Loucy (cell line): Measurements from ENCODE around the gene VSTM2L.

Experiments used
- H2AFZ ChIP-seq: fragments of 200-600 bp; sonication (generic); 2 replicates; pipeline ENCODE4 v1.6.0; 2016; ENCODE audit warnings: antibody characterized with exemption, mild to moderate bottlenecking, low read length, moderate library complexity
- H3F3A ChIP-seq: fragments of 200-600 bp; 2 replicates; pipeline ENCODE4 v1.6.0; 2016; ENCODE audit warnings: antibody characterized with exemption, low read depth, mild to moderate bottlenecking
- H3K27me3 ChIP-seq: fragments of 200-600 bp; sonication (generic); 2 replicates; pipeline ENCODE4 v1.6.1; 2014; ENCODE audit warnings: low read length, mild to moderate bottlenecking; ENCODE audit not compliant: insufficient read depth, poor library complexity, severe bottlenecking
- H3K36me3 ChIP-seq: fragments of 200-600 bp; sonication (generic); 2 replicates; pipeline ENCODE4 v1.6.1; 2016; ENCODE audit warnings: low read length; ENCODE audit not compliant: insufficient read depth
- H3K4me1 ChIP-seq: fragments of 200-600 bp; sonication (generic); 2 replicates; pipeline ENCODE4 v1.5.1; 2014; ENCODE audit warnings: low read length, mild to moderate bottlenecking; ENCODE audit not compliant: insufficient read depth, poor library complexity, severe bottlenecking
- H3K4me2 ChIP-seq: fragments of 200-600 bp; sonication (generic); 2 replicates; pipeline ENCODE4 v1.6.0; 2014; ENCODE audit warnings: antibody characterized with exemption, low read length, low read depth, mild to moderate bottlenecking; ENCODE audit not compliant: poor library complexity, severe bottlenecking
- H3K4me3 ChIP-seq: fragments of 200-600 bp; sonication (generic); 2 replicates; pipeline ENCODE4 v1.5.1; 2014; ENCODE audit warnings: low read length, mild to moderate bottlenecking, mixed read lengths; ENCODE audit not compliant: poor library complexity, severe bottlenecking
- H3K79me2 ChIP-seq: fragments of 200-600 bp; sonication (generic); 2 replicates; pipeline ENCODE4 v1.6.1; 2014; ENCODE audit warnings: low read length; ENCODE audit not compliant: insufficient read depth
- H3K9ac ChIP-seq: fragments of 200-600 bp; sonication (generic); 2 replicates; pipeline ENCODE4 v1.6.0; 2014; ENCODE audit warnings: mild to moderate bottlenecking, low read depth, low read length, moderate library complexity; ENCODE audit not compliant: poor library complexity, severe bottlenecking
- H3K9me2 ChIP-seq: fragments of 200-600 bp; sonication (generic); replicated peaks from 2 replicates; pipeline ENCODE4 v1.6.1; 2016; ENCODE audit warnings: low read depth, low read length, mixed read lengths
- H3K9me3 ChIP-seq: fragments of 200-600 bp; sonication (generic); 2 replicates; pipeline ENCODE4 v1.6.1; 2014; ENCODE audit warnings: mild to moderate bottlenecking, antibody characterized with exemption, low read length, low read depth; ENCODE audit not compliant: insufficient read depth
- H4K20me1 ChIP-seq: fragments of 200-600 bp; sonication (generic); 2 replicates; pipeline ENCODE4 v1.6.0; 2014; ENCODE audit warnings: antibody characterized with exemption, low read length, mild to moderate bottlenecking; ENCODE audit not compliant: insufficient read depth, poor library complexity, severe bottlenecking
- CTCF ChIP-seq: fragments of 200-600 bp; sonication (generic); conservative IDR thresholded peaks from 2 replicates; pipeline ENCODE4 v1.5.1; 2014; ENCODE audit warnings: mild to moderate bottlenecking, antibody characterized with exemption, low read length
- EZH2phosphoT487 ChIP-seq: fragments of 200-600 bp; IDR thresholded peaks from 2 replicates; pipeline ENCODE4 v1.6.1; 2018; ENCODE audit warnings: antibody characterized with exemption, mild to moderate bottlenecking, moderate library complexity, borderline replicate concordance

Gene VSTM2L

GRCh38 chr20:37944456-37944981 lies 41.6 kb downstream of the VSTM2L start:
- no peaks in the 10 kb centered on the region for H3K36me3 ChIP-seq
- TF ChIP-seq CTCF = no peak
- TF ChIP-seq EZH2phosphoT487 = no peak
- H3F3A ChIP-seq = no peaks in the 10 kb centered on the region
- no peaks in the 10 kb centered on the region for H4K20me1 ChIP-seq
- no peak overlapping the region for H3K4me3 ChIP-seq
- no peaks in the 10 kb centered on the region for H3K9me3 ChIP-seq
- H3K4me1 ChIP-seq = no peaks in the 10 kb centered on the region
- H3K9me2 ChIP-seq = no peaks in the 10 kb centered on the region
- H3K4me2 ChIP-seq = no peak overlapping the region
- H2AFZ ChIP-seq = no peak overlapping the region
- no peaks in the 10 kb centered on the region for H3K27me3 ChIP-seq
- H3K9ac ChIP-seq = no peak overlapping the region
- H3K79me2 ChIP-seq = no peaks in the 10 kb centered on the region

GRCh38 chr20:37945091-37945547 lies 42.2 kb downstream of the VSTM2L start:
- no peak for TF ChIP-seq EZH2phosphoT487
- no peak for TF ChIP-seq CTCF
- Histone ChIP-seq H3K9ac (no peak overlapping the region), H3K9me2 (no peaks in the 10 kb centered on the region), H3K4me3 (no peak overlapping the region), H2AFZ (no peak overlapping the region), H3K9me3 (no peaks in the 10 kb centered on the region), H3K27me3 (no peaks in the 10 kb centered on the region), H3K36me3 (no peaks in the 10 kb centered on the region), H3F3A (no peaks in the 10 kb centered on the region), H3K4me1 (no peaks in the 10 kb centered on the region), H4K20me1 (no peaks in the 10 kb centered on the region), H3K4me2 (no peak overlapping the region), H3K79me2 (no peaks in the 10 kb centered on the region)

GRCh38 chr20:37946946-37947345 lies 44.0 kb downstream of the VSTM2L start:
- H3K79me2 ChIP-seq = no peaks in the 10 kb centered on the region
- H3K9me2 ChIP-seq = no peaks in the 10 kb centered on the region
- no peak overlapping the region for H3K9ac ChIP-seq
- no peaks in the 10 kb centered on the region for H3K9me3 ChIP-seq
- no peaks in the 10 kb centered on the region for H4K20me1 ChIP-seq
- H3F3A ChIP-seq = no peaks in the 10 kb centered on the region
- TF ChIP-seq EZH2phosphoT487 = no peak
- TF ChIP-seq CTCF = no peak
- H3K36me3 ChIP-seq = no peaks in the 10 kb centered on the region
- no peaks in the 10 kb centered on the region for H3K4me1 ChIP-seq
- H3K4me2 ChIP-seq = no peak overlapping the region
- no peak overlapping the region for H2AFZ ChIP-seq
- no peak overlapping the region for H3K4me3 ChIP-seq
- H3K27me3 ChIP-seq = no peaks in the 10 kb centered on the region
